ENCODE measurements around the gene AP1S3.

Gene AP1S3

GRCh38 chr2:223724861-223725260, 112.5 kb downstream of the AP1S3 start:
- DNase-seq (ENCODE audit: low read depth in 2 of 2) = no peak

- no peak for DNase-seq (ENCODE audit: low read depth in 2 of 2)
Observed at GRCh38 chr2:223723954-223724411, 113.4 kb downstream of the AP1S3 start.

- no peak for DNase-seq (ENCODE audit: low read depth in 2 of 2)
Observed at GRCh38 chr2:223722226-223722625, 115.2 kb downstream of the AP1S3 start.

GRCh38 chr2:223721746-223722145, 115.6 kb downstream of the AP1S3 start:
- DNase-seq (ENCODE audit: low read depth in 2 of 2) = no peak

GRCh38 chr2:223720367-223720766, 117.0 kb downstream of the AP1S3 start:
- DNase-seq (ENCODE audit: low read depth in 2 of 2) = no peak

- DNase-seq (ENCODE audit: low read depth in 2 of 2) = no peak
Observed at GRCh38 chr2:223712642-223713041, 124.7 kb downstream of the AP1S3 start.

GRCh38 chr2:223711596-223712326, 125.6 kb downstream of the AP1S3 start:
- DNase-seq (ENCODE audit: low read depth in 2 of 2) = no peak

Measured in stimulated activated CD4-positive, alpha-beta T cell treated with anti-CD3 and anti-CD28 coated beads, Interleukin-1b, Interleukin-23, amount 100 ng/mL, for 4 hours (primary cell).